ENCODE data around the gene PTGER1.

GRCh38 chr19:14496834-14497227, 21.7 kb upstream of the PTGER1 start:
- TF ChIP-seq CTCF (IDR thresholded peaks at IDR 0.05) (no peak), POLR2A (IDR thresholded peaks at IDR 0.05) (no peak), POLR2AphosphoS5 (IDR thresholded peaks at IDR 0.05) (no peak)

Measured in breast epithelium (tissue), 3 donors.